H1 (cell line): ENCODE data around the gene PRDX5. TPM values are rescaled to one million over a fixed set of nuclear protein-coding genes. Genes with fewer than 3 reads are reported as not detected.
"Not testable (repeated sequence)": the region's sequence is repeated elsewhere in the genome, so short reads cannot be mapped to it uniquely, and the experiment has no call there.

Experiments used
- CTCF ChIA-PET: fragments of 300-600 bp; sonication (Branson Sonifier 250); formaldehyde crosslinking; loops from one replicate; lab custom pipeline; 2021; ENCODE audit not compliant: partially characterized antibody; lab: Charles Lee
- POLR2A ChIA-PET: fragments of 300-600 bp; sonication (Branson Sonifier 250); formaldehyde crosslinking; loops from one replicate; lab custom pipeline; 2021; ENCODE audit warnings: inconsistent platforms; ENCODE audit not compliant: partially characterized antibody; lab: Charles Lee
- DNase-seq, 2 experiments: peaks; one replicate each; pipeline versions ENCODE4 v3.0.0 to v3.0.0-alpha.2; 2010 to 2022; ENCODE audit warnings: low spot score in 2 of 2, low read depth in 1 of 2, mixed read lengths in 1 of 2
- FAIRE-seq: peaks from 2 replicates; lab custom pipeline; 2011; peaks lifted over from hg19 to GRCh38; lab: Jason Lieb, UNC
- H2AFZ ChIP-seq: 2 replicates; pipeline ENCODE4 v1.8.1; 2012; ENCODE audit warnings: low read length, inconsistent platforms
- H2AK5ac ChIP-seq: 2 replicates; pipeline ENCODE4 v1.6.1; 2013; ENCODE audit warnings: low read depth, low read length
- H2BK120ac ChIP-seq: replicated peaks from 2 replicates; pipeline ENCODE3; 2013; ENCODE audit warnings: low read depth, low read length, inconsistent platforms
- H2BK12ac ChIP-seq: 2 replicates; pipeline ENCODE4 v1.6.1; 2013; ENCODE audit warnings: low read depth, low read length
- H2BK15ac ChIP-seq: 2 replicates; pipeline ENCODE4 v1.6.1; 2013; ENCODE audit warnings: low read length
- H2BK20ac ChIP-seq: 2 replicates; pipeline ENCODE4 v1.6.1; 2013; ENCODE audit warnings: low read length
- H2BK5ac ChIP-seq: 2 replicates; pipeline ENCODE4 v1.6.1; 2013; ENCODE audit warnings: low read depth, low read length
- H3K14ac ChIP-seq: 2 replicates; pipeline ENCODE4 v1.6.1; 2013; ENCODE audit warnings: inconsistent platforms; ENCODE audit not compliant: insufficient read length
- H3K18ac ChIP-seq: 2 replicates; pipeline ENCODE4 v1.6.1; 2013; ENCODE audit warnings: low read length; ENCODE audit errors: extremely low read depth
- H3K23ac ChIP-seq: 2 replicates; pipeline ENCODE4 v1.6.1; 2013; ENCODE audit warnings: inconsistent platforms; ENCODE audit not compliant: insufficient read length
- H3K23me2 ChIP-seq: 2 replicates; pipeline ENCODE4 v1.6.1; 2013; ENCODE audit warnings: low read depth, low read length
- H3K27ac ChIP-seq: 2 replicates; pipeline ENCODE4 v1.6.1; 2011; ENCODE audit warnings: low read depth, low read length, inconsistent platforms
- H3K27me3 ChIP-seq, 4 experiments: replicated peaks in 1 of 4; 1 replicate in 1 of 4; 2 replicates in 3 of 4; pipeline versions ENCODE4 v1.6.1 to v1.8.1; 2011 to 2013; ENCODE audit warnings: low read length in 3 of 4, mild to moderate bottlenecking in 3 of 4, inconsistent platforms in 2 of 4, mixed read lengths in 2 of 4, moderate library complexity in 1 of 4; ENCODE audit not compliant: control insufficient read depth in 3 of 4, insufficient read depth in 3 of 4; ENCODE audit errors: extremely low read depth in 1 of 4
- H3K36me3 ChIP-seq, 4 experiments: 2 replicates each; pipeline versions ENCODE4 v1.6.1 to v1.8.1; 2011 to 2013; ENCODE audit warnings: mild to moderate bottlenecking in 4 of 4, low read length in 3 of 4, moderate library complexity in 2 of 4, control low read depth in 1 of 4, inconsistent platforms in 1 of 4; ENCODE audit not compliant: insufficient read depth in 4 of 4, control insufficient read depth in 2 of 4
- H3K4ac ChIP-seq: replicated peaks from 2 replicates; pipeline ENCODE3; 2013; ENCODE audit warnings: low read length, low read depth, mixed read lengths, inconsistent platforms; ENCODE audit not compliant: insufficient read length
- H3K4me1 ChIP-seq, 4 experiments: replicated peaks in 1 of 4; 1 replicate in 1 of 4; 2 replicates in 3 of 4; pipeline versions ENCODE4 v1.6.1 to v1.8.1; 2011 to 2013; ENCODE audit warnings: low read length in 3 of 4, inconsistent platforms in 2 of 4, mixed read lengths in 1 of 4; ENCODE audit not compliant: insufficient read depth in 4 of 4, control insufficient read depth in 3 of 4
- H3K4me2 ChIP-seq, 2 experiments: 2 replicates each; pipeline versions ENCODE4 v1.6.1 to v1.8.1; 2011 to 2013; ENCODE audit warnings: low read depth in 2 of 2, low read length in 2 of 2, control low read depth in 1 of 2, inconsistent platforms in 1 of 2, mild to moderate bottlenecking in 1 of 2; ENCODE audit not compliant: insufficient read depth in 1 of 2
- H3K4me3 ChIP-seq, 4 experiments: fragments of 200-600, 300-600 bp in 1 of 4; sonication (generic), shearing (Covaris generic), sonication (Bioruptor Twin) in 1 of 4; 2 replicates each; pipeline versions ENCODE4 v1.5.1 to v1.8.1; 2011 to 2016; ENCODE audit warnings: low read length in 4 of 4, low read depth in 3 of 4, control low read depth in 2 of 4, inconsistent platforms in 2 of 4, mild to moderate bottlenecking in 2 of 4, mixed read lengths in 1 of 4, moderate library complexity in 1 of 4; ENCODE audit not compliant: insufficient read depth in 2 of 4; ENCODE audit errors: extremely low read depth in 1 of 4
- H3K56ac ChIP-seq: replicated peaks from 2 replicates; pipeline ENCODE3; 2013; ENCODE audit warnings: low read depth, mild to moderate bottlenecking, mixed read lengths, low read length, inconsistent platforms; ENCODE audit not compliant: insufficient read length
- H3K79me1 ChIP-seq: 2 replicates; pipeline ENCODE4 v1.6.1; 2013; ENCODE audit warnings: low read depth, low read length, control low read depth
- H3K79me2 ChIP-seq, 2 experiments: 2 replicates each; pipeline versions ENCODE4 v1.6.1 to v1.8.1; 2012 to 2013; ENCODE audit warnings: low read length in 2 of 2, mild to moderate bottlenecking in 2 of 2, inconsistent platforms in 1 of 2; ENCODE audit not compliant: insufficient read depth in 2 of 2, control insufficient read depth in 1 of 2
- H3K9ac ChIP-seq, 4 experiments: replicated peaks in 1 of 4; 1 replicate in 1 of 4; 2 replicates in 3 of 4; pipeline versions ENCODE4 v1.6.1 to v1.8.1; 2011 to 2013; ENCODE audit warnings: low read depth in 3 of 4, low read length in 3 of 4, control low read depth in 2 of 4, mild to moderate bottlenecking in 2 of 4, moderate library complexity in 2 of 4, inconsistent platforms in 1 of 4; ENCODE audit errors: extremely low read depth in 1 of 4
- H3K9me3 ChIP-seq, 2 experiments: 2 replicates each; pipeline versions ENCODE4 v1.6.1 to v1.8.1; 2012 to 2013; ENCODE audit warnings: mild to moderate bottlenecking in 2 of 2, moderate library complexity in 2 of 2, control low read depth in 1 of 2, inconsistent platforms in 1 of 2, low read depth in 1 of 2, low read length in 1 of 2, mixed read lengths in 1 of 2; ENCODE audit not compliant: insufficient read depth in 2 of 2
- H4K20me1 ChIP-seq, 2 experiments: replicated peaks in 1 of 2; 2 replicates each; pipeline versions ENCODE3 to v1.8.1; 2011 to 2013; ENCODE audit warnings: inconsistent platforms in 2 of 2, low read length in 2 of 2, mild to moderate bottlenecking in 1 of 2; ENCODE audit not compliant: insufficient read depth in 2 of 2, control insufficient read depth in 1 of 2
- H4K5ac ChIP-seq: 2 replicates; pipeline ENCODE4 v1.6.1; 2013; ENCODE audit warnings: low read length, low read depth, mixed read lengths, inconsistent platforms; ENCODE audit not compliant: insufficient read length
- H4K8ac ChIP-seq: 2 replicates; pipeline ENCODE4 v1.8.0; 2013; ENCODE audit warnings: mild to moderate bottlenecking, moderate library complexity, low read length, inconsistent platforms; ENCODE audit not compliant: insufficient read depth; ENCODE audit errors: extremely low read depth
- H4K91ac ChIP-seq: replicated peaks from 2 replicates; pipeline ENCODE3; 2013; ENCODE audit warnings: low read length, mixed read lengths, inconsistent platforms; ENCODE audit not compliant: insufficient read length
- POLR2A ChIP-seq, 2 experiments: IDR thresholded peaks; 1 replicate in 1 of 2; 2 replicates in 1 of 2; pipeline ENCODE4 v1.6.1; 2011; ENCODE audit warnings: low read depth in 2 of 2, low read length in 2 of 2, mild to moderate bottlenecking in 2 of 2; ENCODE audit errors: control extremely low read depth in 1 of 2
- WGBS, 2 experiments: shearing (Covaris generic) in 1 of 2; methylation state at CpG; one replicate each; pipeline versions ENCODE4 v1.1.6 to v1.1.7; 2013 to 2015; ENCODE audit warnings: low lambda C conversion rate in 2 of 2, mixed read lengths in 2 of 2, inconsistent platforms in 1 of 2, low coverage in 1 of 2, missing lambda C conversion rate in 1 of 2; ENCODE audit not compliant: insufficient replicate concordance in 2 of 2, insufficient coverage in 1 of 2, insufficient read length in 1 of 2; ENCODE audit errors: extremely low coverage in 1 of 2, missing lambda C conversion rate in 1 of 2; 5-methylcytosine and 5-hydroxymethylcytosine counted together
- polyA plus RNA-seq, 7 experiments: library from polyadenylated mRNA; depleted of rRNA in 3 of 7; stranded (reverse) in 5 of 7; unstranded in 2 of 7; fragments of >200 nt in 5 of 7; fragments of 200-250 nt in 2 of 7; gene quantifications; 1 replicate in 5 of 7; 2 replicates in 1 of 7; 4 replicates in 1 of 7; pipeline versions ENCODE4 v1.2.1 to v1.2.3, GENCODE V29; 2011 to 2013; ENCODE audit warnings: missing spikeins in 2 of 7, mixed read lengths in 2 of 7
- total RNA-seq: library from RNA; stranded (reverse); fragmentation: NEBNext Ultra II Directional; extraction: Animal tissue kit (Norgen Biotek cat#: 25700); gene quantifications from 2 replicates; pipeline ENCODE4 v1.2.1, GENCODE V29; 2021

Gene PRDX5
- total and polyA plus RNA-seq, 2 of the 8 experiments (the other 6 are each of a cell fraction or from before 2014, with no cell fraction given): 201 to 582 TPM

- not testable (repeated sequence) for FAIRE-seq, H2BK12ac ChIP-seq, H3K56ac ChIP-seq, H3K18ac ChIP-seq, H3K27me3 ChIP-seq, DNase-seq, H2BK5ac ChIP-seq, H3K14ac ChIP-seq, H2BK120ac ChIP-seq, H3K23ac ChIP-seq, H3K9ac ChIP-seq, H4K91ac ChIP-seq, H3K79me1 ChIP-seq, H3K9me3 ChIP-seq, H2AK5ac ChIP-seq, H4K8ac ChIP-seq, H3K27ac ChIP-seq, H4K5ac ChIP-seq, H4K20me1 ChIP-seq, H3K23me2 ChIP-seq, H3K4ac ChIP-seq, H2BK15ac ChIP-seq, H2BK20ac ChIP-seq, H3K4me1 ChIP-seq, H2AFZ ChIP-seq
- ChIA-PET POLR2A (interaction anchor here (1.5 to 6.6 kb wide), 13 partner anchors 8 to 249 kb away, joined by 3 to 61 read pairs (median 11); partner anchors contain the start of genes ESRRA, NUDT22, STIP1 and TRPT1), CTCF (interaction anchor here (1.2 to 20.8 kb wide), 5 partner anchors 15 to 332 kb away, joined by 3 to 614 read pairs (median 6); partner anchors contain the start of genes BAD, CATSPERZ and CCDC88B)
- 85% methylated on average over 23 of the region's 25 CpGs; no CpG with 5 or more reads in 1 of the 2 experiments for WGBS, 2 experiments
- Histone ChIP-seq H3K79me2 (peaks cover 0 to 20% of the 10 kb centered on the region in 2 experiments; a peak in 2 of 4 replicates), H3K4me2 (peak overlapping the region; percentile 60 to 75), H3K4me3 (peak overlapping the region in 2 of 4 experiments; percentile 76 to 78; a peak in 4 of 8 replicates), H3K36me3 (peaks cover under 1 to 18% (median 13%) of the 10 kb centered on the region in 4 experiments; a peak in 7 of 8 replicates)
- TF ChIP-seq POLR2A (IDR thresholded peaks at IDR 0.05; ENCODE audit: control extremely low read depth in 1 of 2, low read depth in 2 of 2, low read length in 2 of 2): peak in 1 of 2 experiments; percentile 21; a peak in 1 of 3 replicates
Measured at GRCh38 chr11:64315667-64316526, 2.0 kb upstream of the PRDX5 start.
